ENCODE data around the gene TP53BP2.
"Not testable (repeated sequence)": the region's sequence is repeated elsewhere in the genome, so short reads cannot be mapped to it uniquely, and the experiment has no call there.

Gene TP53BP2

GRCh38 chr1:223845810-223846682, at the start of gene TP53BP2:
TP53BP2 (minus strand) TSS chr1:223845947; CDS start chr1:223845680, 267 bp downstream.
- peak; percentile 80 for DNase-seq (ENCODE audit: low read depth)

- DNase-seq (ENCODE audit: low read depth), result not testable (repeated sequence)
Observed at GRCh38 chr1:223890494-223890893, 44.7 kb upstream of the TP53BP2 start.

- not testable (repeated sequence) for DNase-seq (ENCODE audit: low read depth)
Observed at GRCh38 chr1:223889319-223889718, 43.6 kb upstream of the TP53BP2 start.

GRCh38 chr1:223887747-223888418, 42.1 kb upstream of the TP53BP2 start:
- no peak for DNase-seq (ENCODE audit: low read depth)

GRCh38 chr1:223886516-223886921, 40.8 kb upstream of the TP53BP2 start:
- no peak for DNase-seq (ENCODE audit: low read depth)

GRCh38 chr1:223885614-223886013, 39.9 kb upstream of the TP53BP2 start:
- no peak for DNase-seq (ENCODE audit: low read depth)

- no peak for DNase-seq (ENCODE audit: low read depth)
Observed at GRCh38 chr1:223878598-223879325, 33.0 kb upstream of the TP53BP2 start.

- no peak for DNase-seq (ENCODE audit: low read depth)
Observed at GRCh38 chr1:223877804-223878203, 32.1 kb upstream of the TP53BP2 start.

- no peak for DNase-seq (ENCODE audit: low read depth)
Observed at GRCh38 chr1:223876590-223876989, 30.8 kb upstream of the TP53BP2 start.

- DNase-seq (ENCODE audit: low read depth), result no peak
Observed at GRCh38 chr1:223873044-223873443, 27.3 kb upstream of the TP53BP2 start.

GRCh38 chr1:223872308-223872901, 26.7 kb upstream of the TP53BP2 start:
- DNase-seq (ENCODE audit: low read depth), result no peak

- no peak for DNase-seq (ENCODE audit: low read depth)
Observed at GRCh38 chr1:223870617-223871574, 25.1 kb upstream of the TP53BP2 start.

- not testable (repeated sequence) for DNase-seq (ENCODE audit: low read depth)
Observed at GRCh38 chr1:223864599-223865368, 19.0 kb upstream of the TP53BP2 start.

GRCh38 chr1:223864084-223864483, 18.3 kb upstream of the TP53BP2 start:
- no peak for DNase-seq (ENCODE audit: low read depth)

GRCh38 chr1:223861904-223862303, 16.2 kb upstream of the TP53BP2 start:
- DNase-seq (ENCODE audit: low read depth), result no peak

GRCh38 chr1:223860051-223860622, 14.4 kb upstream of the TP53BP2 start:
- no peak for DNase-seq (ENCODE audit: low read depth)

GRCh38 chr1:223859058-223859457, 13.3 kb upstream of the TP53BP2 start:
- no peak for DNase-seq (ENCODE audit: low read depth)

- DNase-seq (ENCODE audit: low read depth), result no peak
Observed at GRCh38 chr1:223856386-223856785, 10.6 kb upstream of the TP53BP2 start.

GRCh38 chr1:223853748-223854147, 8.0 kb upstream of the TP53BP2 start:
- no peak for DNase-seq (ENCODE audit: low read depth)

GRCh38 chr1:223853275-223853674, 7.5 kb upstream of the TP53BP2 start:
- no peak for DNase-seq (ENCODE audit: low read depth)
